ENCODE data around the gene RFK.

RFK gene

GRCh38 chr9:76359766-76360165, 34.5 kb downstream of the RFK start:
- no peak overlapping the region for H3K4me3 ChIP-seq (ENCODE audit: low read length)
- TF ChIP-seq CTCF (IDR thresholded peaks at IDR 0.05; ENCODE audit: insufficient read depth, low read depth, low read length, missing control alignments), result no peak

GRCh38 chr9:76359365-76359764, 34.9 kb downstream of the RFK start:
- TF ChIP-seq CTCF (IDR thresholded peaks at IDR 0.05; ENCODE audit: insufficient read depth, low read depth, low read length, missing control alignments), result no peak
- DNase-seq (ENCODE audit: low read depth), result no peak
- H3K4me3 ChIP-seq (ENCODE audit: low read length), result no peak overlapping the region

More at GRCh38 chr9:76359766-76360165, 34.5 kb downstream of the RFK start:
- no peak for DNase-seq (ENCODE audit: low read depth)

- no peak for DNase-seq (ENCODE audit: low read depth)
- no peak for TF ChIP-seq CTCF (IDR thresholded peaks at IDR 0.05; ENCODE audit: insufficient read depth, low read depth, low read length, missing control alignments)
- no peak overlapping the region for H3K4me3 ChIP-seq (ENCODE audit: low read length)
Observed at GRCh38 chr9:76358628-76359280, 35.5 kb downstream of the RFK start.

- no peak for TF ChIP-seq CTCF (IDR thresholded peaks at IDR 0.05; ENCODE audit: insufficient read depth, low read depth, low read length, missing control alignments)
- no peak for DNase-seq (ENCODE audit: low read depth)
- H3K4me3 ChIP-seq (ENCODE audit: low read length), result no peak overlapping the region
Observed at GRCh38 chr9:76357555-76357954, 36.7 kb downstream of the RFK start.

- no peak overlapping the region for H3K4me3 ChIP-seq (ENCODE audit: low read length)
- DNase-seq (ENCODE audit: low read depth), result peak; percentile 55
- TF ChIP-seq CTCF (IDR thresholded peaks at IDR 0.05; ENCODE audit: insufficient read depth, low read depth, low read length, missing control alignments), result no peak
Observed at GRCh38 chr9:76355886-76356285, 38.3 kb downstream of the RFK start.

GRCh38 chr9:76354221-76354620, 40.0 kb downstream of the RFK start:
- no peak for TF ChIP-seq CTCF (IDR thresholded peaks at IDR 0.05; ENCODE audit: insufficient read depth, low read depth, low read length, missing control alignments)
- no peak for DNase-seq (ENCODE audit: low read depth)
- no peak overlapping the region for H3K4me3 ChIP-seq (ENCODE audit: low read length)

- DNase-seq (ENCODE audit: low read depth), result no peak
Observed at GRCh38 chr9:76353280-76353679, 40.9 kb downstream of the RFK start.

More at GRCh38 chr9:76353280-76353679, 40.9 kb downstream of the RFK start:
- H3K4me3 ChIP-seq (ENCODE audit: low read length), result no peak overlapping the region
- no peak for TF ChIP-seq CTCF (IDR thresholded peaks at IDR 0.05; ENCODE audit: insufficient read depth, low read depth, low read length, missing control alignments)

All from epithelial cell of esophagus (primary cell).